PC-3 (cell line): ENCODE data around the gene SHANK2.

Experiments used
- CTCF ChIP-seq: fragments of 300-600 bp; sonication (generic); conservative IDR thresholded peaks from 2 replicates; pipeline ENCODE4 v1.5.1; 2017; ENCODE audit warnings: antibody characterized with exemption, low read depth, mild to moderate bottlenecking, low read length
- EZH2phosphoT487 ChIP-seq: fragments of 300-600 bp; sonication (generic); IDR thresholded peaks from 2 replicates; pipeline ENCODE4 v1.6.1; 2018; ENCODE audit warnings: mild to moderate bottlenecking, antibody characterized with exemption, low read length, borderline replicate concordance

GRCh38 chr11:71252770-71253730, 673 bp upstream of the SHANK2 start:
- TF ChIP-seq CTCF (no peak), EZH2phosphoT487 (no peak)
